Measurements from ENCODE around the gene RCSD1. TPM values are rescaled to one million over a fixed set of nuclear protein-coding genes. Genes with fewer than 3 reads are reported as not detected.

The RCSD1 gene
- total and polyA plus RNA-seq, 2 of the 13 experiments (the other 11 are each of a cell fraction or from before 2014, with no cell fraction given) = not detected

- intact Hi-C loops (cut with micrococcal nuclease; ENCODE audit: unreplicated experiment) (no loop called here), in situ Hi-C loops (cut with HindIII; ENCODE audit: extremely low pct_ligation_motif_present, low pct_unique_long_range_greater_than_20kb) (no loop called here)
- BruUV-seq (replicated peaks) = no TSS peak
- FAIRE-seq (no peak), DNase-seq (ENCODE audit: low spot score) (no peak), ATAC-seq (no peak)
- Histone ChIP-seq H3K79me2 (ENCODE audit: insufficient read depth, low read length) (no peaks in the 10 kb centered on the region), H4K20me1 (ENCODE audit: insufficient read depth, low read length) (no peaks in the 10 kb centered on the region), H3K27me3 (ENCODE audit: control insufficient read depth in 1 of 2, insufficient read depth in 2 of 2, low read length in 2 of 2) (peaks cover 5 to 29% of the 10 kb centered on the region in 2 experiments; a peak in 2 of 5 replicates), H3K9me3 (ENCODE audit: low read length) (no peaks in the 10 kb centered on the region), H3K4me1 (ENCODE audit: insufficient read depth, low read length) (no peaks in the 10 kb centered on the region), H2AFZ (ENCODE audit: low read length) (no peak overlapping the region), H3K4me2 (ENCODE audit: low read depth, low read length) (no peak overlapping the region), H3K36me3 (replicated peaks in 1 of 2; ENCODE audit: control insufficient read depth in 1 of 2, insufficient read depth in 2 of 2, low read length in 2 of 2) (no peaks in the 10 kb centered on the region), H3K27ac (ENCODE audit: extremely low read length, insufficient read depth, low read length) (no peak overlapping the region), H3K9ac (ENCODE audit: insufficient read depth, low read depth, low read length) (no peak overlapping the region), H3K4me3 (replicated peaks in 1 of 3; ENCODE audit: insufficient read depth in 1 of 3, low read depth in 2 of 3, low read length in 3 of 3) (no peak overlapping the region)
- WGBS (ENCODE audit: low lambda C conversion rate) = 8% methylated on average over 1 of the region's 2 CpGs
- ChIA-PET CTCF (ENCODE audit: low intra/inter-chr PET ratio, low total read pairs) (no interaction called here), POLR2A (no interaction called here)
- TF ChIP-seq, protein P1, sequence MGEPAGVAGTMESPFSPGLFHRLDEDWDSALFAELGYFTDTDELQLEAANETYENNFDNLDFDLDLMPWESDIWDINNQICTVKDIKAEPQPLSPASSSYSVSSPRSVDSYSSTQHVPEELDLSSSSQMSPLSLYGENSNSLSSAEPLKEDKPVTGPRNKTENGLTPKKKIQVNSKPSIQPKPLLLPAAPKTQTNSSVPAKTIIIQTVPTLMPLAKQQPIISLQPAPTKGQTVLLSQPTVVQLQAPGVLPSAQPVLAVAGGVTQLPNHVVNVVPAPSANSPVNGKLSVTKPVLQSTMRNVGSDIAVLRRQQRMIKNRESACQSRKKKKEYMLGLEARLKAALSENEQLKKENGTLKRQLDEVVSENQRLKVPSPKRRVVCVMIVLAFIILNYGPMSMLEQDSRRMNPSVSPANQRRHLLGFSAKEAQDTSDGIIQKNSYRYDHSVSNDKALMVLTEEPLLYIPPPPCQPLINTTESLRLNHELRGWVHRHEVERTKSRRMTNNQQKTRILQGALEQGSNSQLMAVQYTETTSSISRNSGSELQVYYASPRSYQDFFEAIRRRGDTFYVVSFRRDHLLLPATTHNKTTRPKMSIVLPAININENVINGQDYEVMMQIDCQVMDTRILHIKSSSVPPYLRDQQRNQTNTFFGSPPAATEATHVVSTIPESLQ (CRISPR knock-in tag; conservative IDR thresholded peaks at IDR 0.05) = no peak
Measured at GRCh38 chr1:167695147-167695546, 65.1 kb downstream of the RCSD1 start.

- no peak overlapping the region for H3K27ac ChIP-seq (ENCODE audit: extremely low read length, insufficient read depth, low read length)
- CTCF ChIA-PET (ENCODE audit: low intra/inter-chr PET ratio, low total read pairs) = no interaction called here
- H3K4me2 ChIP-seq (ENCODE audit: low read depth, low read length) = no peak overlapping the region
- no peak for ATAC-seq
- no peak overlapping the region for H3K9ac ChIP-seq (ENCODE audit: insufficient read depth, low read depth, low read length)
- H3K9me3 ChIP-seq (ENCODE audit: low read length) = no peaks in the 10 kb centered on the region
- DNase-seq (ENCODE audit: low spot score) = no peak
- H3K4me1 ChIP-seq (ENCODE audit: insufficient read depth, low read length) = no peaks in the 10 kb centered on the region
- no peak for FAIRE-seq
- no TSS peak for BruUV-seq (replicated peaks)
- TF ChIP-seq TBL1XR1 (IDR thresholded peaks at IDR 0.05; ENCODE audit: borderline replicate concordance, low read length, partially characterized antibody) = no peak
- no peak for TF ChIP-seq ZMAT5 (CRISPR knock-in tag; IDR thresholded peaks at IDR 0.05; ENCODE audit: borderline replicate concordance, low read depth)
- TF ChIP-seq MAZ (IDR thresholded peaks at IDR 0.05; ENCODE audit: borderline replicate concordance, low read depth, low read length) = no peak
- TF ChIP-seq MAZ (CRISPR knock-in tag; IDR thresholded peaks at IDR 0.05; ENCODE audit: low read depth) = no peak
- no peak for TF ChIP-seq NFATC3 (CRISPR knock-in tag; IDR thresholded peaks at IDR 0.05)
- no peak for TF ChIP-seq SOX5 (CRISPR knock-in tag; IDR thresholded peaks at IDR 0.05; ENCODE audit: borderline replicate concordance)
- TF ChIP-seq, protein P2, sequence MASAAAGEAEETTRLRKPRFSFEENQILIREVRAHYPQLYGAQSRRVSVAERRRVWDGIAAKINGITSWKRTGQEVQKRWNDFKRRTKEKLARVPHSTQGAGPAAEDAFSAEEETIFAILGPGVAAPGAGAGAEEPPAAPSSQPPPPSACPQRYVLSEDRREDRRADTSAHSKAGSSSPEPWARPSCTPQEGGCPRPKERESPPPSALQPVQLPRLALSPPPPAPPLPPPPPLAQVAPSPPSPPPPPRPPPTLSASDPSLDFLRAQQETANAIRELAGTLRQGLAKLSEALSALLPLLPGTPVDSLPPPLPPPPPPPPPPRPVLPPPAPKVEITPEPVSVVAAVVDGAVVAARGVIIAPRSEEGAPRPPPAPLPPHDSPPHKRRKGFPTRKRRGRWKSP (CRISPR knock-in tag; IDR thresholded peaks at IDR 0.05) = no peak
- TF ChIP-seq ADNP (CRISPR knock-in tag; IDR thresholded peaks at IDR 0.05) = no peak
- no peak for TF ChIP-seq EEA1 (CRISPR knock-in tag; IDR thresholded peaks at IDR 0.05; ENCODE audit: borderline replicate concordance)
- in situ Hi-C loops (cut with HindIII; ENCODE audit: extremely low pct_ligation_motif_present, low pct_unique_long_range_greater_than_20kb) = no loop called here
- intact Hi-C loops (cut with micrococcal nuclease; ENCODE audit: unreplicated experiment) = no loop called here
- H3K79me2 ChIP-seq (ENCODE audit: insufficient read depth, low read length) = no peaks in the 10 kb centered on the region
- WGBS (ENCODE audit: low lambda C conversion rate) = 49% methylated on average over 5 of the region's 7 CpGs
- H3K4me3 ChIP-seq (replicated peaks in 1 of 3; ENCODE audit: insufficient read depth in 1 of 3, low read depth in 2 of 3, low read length in 3 of 3) = no peak overlapping the region
- H3K36me3 ChIP-seq (replicated peaks in 1 of 2; ENCODE audit: control insufficient read depth in 1 of 2, insufficient read depth in 2 of 2, low read length in 2 of 2) = no peaks in the 10 kb centered on the region
- no peak overlapping the region for H2AFZ ChIP-seq (ENCODE audit: low read length)
- H4K20me1 ChIP-seq (ENCODE audit: insufficient read depth, low read length) = no peaks in the 10 kb centered on the region
- H3K27me3 ChIP-seq (ENCODE audit: control insufficient read depth in 1 of 2, insufficient read depth in 2 of 2, low read length in 2 of 2) = peaks cover 5 to 29% of the 10 kb centered on the region in 2 experiments; a peak in 2 of 5 replicates
- POLR2A ChIA-PET = no interaction called here
Measured at GRCh38 chr1:167695756-167696561, 65.9 kb downstream of the RCSD1 start.
